Smooth muscle cell of the brain vasculature (primary cell): ENCODE results near the gene RCOR1.
A peak's percentile ranks its signal among the peaks of the same experiment; 100 is the strongest.

Experiments
- DNase-seq: peaks from one replicate; pipeline ENCODE4 v3.0.0-alpha.2; 2012; ENCODE audit warnings: low read depth, low spot score

RCOR1 gene

DNA sequence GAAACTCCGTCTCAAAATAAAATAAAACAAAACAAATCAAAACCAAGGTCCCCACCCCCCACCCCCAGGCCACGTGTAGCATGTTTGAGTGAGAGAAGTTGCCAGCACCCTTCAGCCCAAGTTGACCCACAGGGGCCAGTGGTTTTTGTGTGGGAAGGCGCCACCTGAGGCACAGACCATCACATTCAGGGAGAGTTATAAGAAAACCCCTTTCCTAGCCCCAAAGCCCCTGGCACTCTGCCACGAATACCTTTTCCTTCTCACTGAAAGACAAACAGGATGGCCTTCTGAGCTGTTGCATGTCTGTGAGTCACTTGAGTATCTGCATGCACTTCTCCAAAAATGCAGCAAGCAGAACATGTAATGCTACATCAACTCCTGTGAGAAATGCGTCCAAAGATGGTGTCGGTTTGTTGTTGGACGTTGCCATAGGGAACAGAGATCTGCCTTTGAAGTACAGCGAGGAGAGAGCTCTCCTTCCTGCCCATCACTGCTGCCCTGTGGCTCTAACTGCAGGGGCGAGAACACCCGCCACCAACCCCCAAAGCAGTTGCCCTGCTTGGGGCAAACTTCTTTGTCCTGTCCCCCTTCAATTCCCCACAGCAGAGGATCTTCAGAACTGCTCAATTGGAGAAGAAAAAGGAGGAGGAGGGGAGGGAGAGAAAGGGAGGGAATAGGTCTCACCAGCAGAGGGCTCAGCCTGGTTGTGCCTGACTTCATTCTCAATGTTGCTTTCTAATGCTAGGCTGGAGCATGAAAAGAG is 182.1 kb downstream of the RCOR1 start:
- DNase-seq = peak; percentile 53

DNA sequence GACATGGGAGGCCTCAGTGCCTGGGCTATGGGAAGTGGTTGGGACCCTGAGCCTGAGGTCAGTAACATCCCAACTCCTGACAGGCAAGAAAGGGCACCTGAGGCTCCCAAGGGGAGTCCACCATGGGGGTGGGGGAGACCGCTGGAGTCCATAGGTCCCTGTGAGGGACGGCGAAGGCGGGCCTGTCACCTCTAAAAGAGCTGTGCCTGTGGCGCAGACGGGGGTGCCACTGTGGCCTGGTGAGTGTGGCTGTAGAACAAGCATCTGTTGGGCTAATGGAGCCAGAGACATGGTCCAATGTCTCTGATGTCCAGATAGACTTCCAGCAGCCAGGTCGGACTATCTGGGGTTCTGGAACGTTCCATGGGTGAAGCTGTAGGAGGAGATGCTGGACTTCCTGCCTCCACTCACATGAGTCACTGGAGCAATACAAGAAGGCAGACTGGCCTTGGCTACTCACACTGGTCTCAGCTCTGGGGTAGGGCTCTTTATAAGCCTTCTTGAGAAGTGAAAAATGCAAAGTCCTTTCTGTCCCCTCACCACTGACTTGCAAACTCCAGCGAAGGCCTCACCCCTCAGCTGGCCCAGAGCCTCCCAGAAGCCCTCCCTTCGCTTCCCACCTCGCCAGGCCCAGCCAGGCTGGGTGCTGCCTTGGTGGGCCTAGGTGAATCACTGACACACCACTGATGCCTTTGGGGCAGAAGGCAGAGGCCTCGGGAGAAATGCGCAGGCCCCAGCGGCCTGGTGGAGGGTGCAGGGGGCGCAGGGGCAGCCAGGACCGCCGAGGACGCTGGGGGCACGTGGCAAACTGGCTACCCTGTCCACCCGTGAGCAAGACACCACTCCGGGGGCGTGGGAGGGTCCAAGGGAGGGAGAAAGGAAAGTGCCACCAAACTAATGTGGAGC is 183.7 kb downstream of the RCOR1 start:
- no peak for DNase-seq

DNA sequence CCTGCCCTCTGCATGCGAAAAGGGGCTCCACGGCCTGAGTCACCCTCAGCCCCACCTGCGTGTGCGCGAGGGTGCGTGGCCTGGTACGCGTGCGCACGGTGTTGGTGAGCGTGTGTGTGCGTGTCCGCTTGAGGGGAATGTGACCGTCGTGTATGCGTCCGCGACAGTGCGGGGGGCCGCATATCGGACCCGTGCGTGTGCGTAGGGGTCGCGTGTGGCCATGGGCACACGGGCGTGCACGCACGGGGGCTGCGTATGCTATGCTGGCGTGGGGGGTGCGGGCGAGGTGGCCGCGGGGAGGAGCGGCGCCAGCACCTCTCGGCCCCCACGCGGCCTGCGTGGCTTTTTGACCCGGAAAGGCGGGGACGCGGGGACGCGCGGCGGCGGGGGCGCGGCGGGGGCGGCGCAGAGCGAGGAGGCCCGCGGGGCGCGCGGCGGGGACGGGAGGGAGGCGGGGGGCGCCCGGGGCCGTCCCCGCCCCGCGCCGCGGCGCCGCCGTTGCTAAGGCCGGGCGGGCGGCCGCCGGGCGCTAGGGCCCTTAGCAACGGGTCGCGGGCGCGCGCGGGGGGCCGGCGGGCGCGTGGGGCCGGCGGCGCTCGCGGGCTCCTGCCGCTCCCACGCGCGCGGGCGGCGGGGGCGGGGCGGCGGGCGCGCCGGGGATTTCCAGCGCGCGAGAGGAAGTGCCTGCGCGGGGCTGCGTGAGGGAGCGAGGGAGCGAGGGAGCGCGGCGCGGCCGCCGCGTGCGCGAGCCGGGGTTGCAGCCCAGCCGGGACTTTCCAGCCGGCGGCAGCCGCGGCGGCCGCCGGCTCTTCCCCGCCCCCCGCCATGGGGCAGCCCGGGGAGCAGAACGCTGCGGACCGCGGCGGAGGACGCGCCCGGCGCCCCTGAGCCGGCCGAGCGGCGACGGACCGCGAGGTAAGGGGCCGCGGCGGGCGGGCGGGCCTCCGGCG is 184.6 kb downstream of the RCOR1 start, which contains the start of gene TRAF3:
TSS of gene TRAF3 (plus strand) at position 689 of the 950 bp plus-strand sequence. CDS start 92,753 bp downstream, outside the sequence.
- DNase-seq = no peak

DNA sequence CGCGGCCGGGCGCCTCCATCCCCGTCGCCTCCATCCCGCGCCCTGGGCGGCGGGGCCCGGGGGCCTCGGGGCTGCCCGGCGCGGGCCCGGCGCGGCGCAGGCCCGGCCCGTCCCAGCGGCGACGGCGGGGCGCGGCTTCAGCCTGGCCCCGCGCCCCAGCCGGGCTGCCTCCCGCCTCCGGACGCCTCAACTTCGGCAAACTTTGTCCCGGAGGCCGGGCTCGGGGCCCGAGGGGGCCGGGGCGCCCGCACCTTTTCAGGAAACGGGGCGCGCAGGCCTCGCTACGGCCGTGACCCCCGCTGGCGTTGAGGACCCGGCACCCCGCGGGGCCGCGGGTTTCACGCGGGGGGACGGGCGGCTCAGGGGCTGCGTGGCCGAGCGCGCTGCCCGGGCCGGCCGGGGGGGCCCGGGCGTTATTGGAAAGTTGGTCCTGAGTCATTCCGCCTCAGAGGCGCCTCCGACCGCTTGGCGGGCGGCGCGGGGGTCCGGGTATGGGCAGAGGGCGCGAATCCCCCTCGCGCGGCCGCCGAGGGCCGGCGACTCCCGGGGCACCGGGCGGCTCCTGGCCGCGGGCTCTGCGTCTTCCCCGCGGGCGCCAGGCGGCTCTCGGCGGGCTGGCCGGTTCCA is 185.4 kb downstream of the RCOR1 start:
- DNase-seq = no peak

DNA sequence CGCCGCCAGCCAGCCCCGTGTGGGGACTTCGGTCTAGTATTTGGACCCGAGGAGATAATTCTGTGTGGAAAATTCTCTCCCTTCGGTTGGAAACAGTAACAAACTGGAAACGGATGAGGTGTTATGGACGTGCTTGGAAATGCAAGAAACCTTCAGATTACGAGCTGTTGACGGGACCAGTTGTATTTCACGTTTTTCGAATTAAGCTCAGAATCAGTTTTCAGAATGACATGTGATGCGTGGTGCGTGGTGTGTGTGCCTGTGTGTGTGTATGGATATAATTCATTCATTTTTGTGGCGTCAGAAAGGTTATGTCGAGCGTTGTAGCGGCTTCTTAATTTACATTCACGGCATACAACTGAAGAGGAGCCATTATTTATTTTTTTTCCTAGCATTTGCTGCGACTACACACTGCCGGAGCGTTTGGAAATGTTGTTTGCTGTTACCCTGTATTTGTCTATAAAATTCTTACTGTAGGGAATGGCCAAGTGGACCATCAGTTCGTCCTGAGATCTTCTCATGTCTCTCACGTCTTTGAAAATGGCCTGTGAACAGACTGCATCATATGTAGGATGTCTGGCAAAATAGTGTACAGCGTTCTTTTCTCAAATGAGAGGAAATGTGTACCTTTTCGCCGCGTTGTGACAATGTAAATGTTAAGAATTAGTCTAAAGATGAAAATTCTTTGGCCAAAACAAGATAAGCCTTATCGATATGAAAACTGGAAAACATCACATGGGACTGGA is 186.1 kb downstream of the RCOR1 start:
- DNase-seq = no peak

DNA sequence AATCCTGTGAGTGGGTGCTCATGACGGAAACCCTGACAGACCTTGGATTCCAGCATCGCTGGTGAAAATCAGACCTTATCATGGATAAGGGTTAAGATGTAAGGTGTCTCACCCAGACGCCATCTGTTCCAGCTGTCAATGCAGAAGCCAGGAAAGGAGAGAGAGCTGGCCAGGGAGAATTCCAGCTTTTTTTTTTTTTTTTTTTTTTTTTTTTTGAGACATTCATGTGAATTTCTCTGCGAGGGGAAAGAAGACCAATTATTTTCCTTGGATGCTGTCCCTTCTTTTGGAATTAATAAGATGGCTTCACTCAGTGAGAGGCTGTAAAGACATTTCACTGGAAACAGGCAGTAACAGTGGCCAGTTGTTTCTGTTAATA is 186.6 kb downstream of the RCOR1 start:
- DNase-seq = no peak

DNA sequence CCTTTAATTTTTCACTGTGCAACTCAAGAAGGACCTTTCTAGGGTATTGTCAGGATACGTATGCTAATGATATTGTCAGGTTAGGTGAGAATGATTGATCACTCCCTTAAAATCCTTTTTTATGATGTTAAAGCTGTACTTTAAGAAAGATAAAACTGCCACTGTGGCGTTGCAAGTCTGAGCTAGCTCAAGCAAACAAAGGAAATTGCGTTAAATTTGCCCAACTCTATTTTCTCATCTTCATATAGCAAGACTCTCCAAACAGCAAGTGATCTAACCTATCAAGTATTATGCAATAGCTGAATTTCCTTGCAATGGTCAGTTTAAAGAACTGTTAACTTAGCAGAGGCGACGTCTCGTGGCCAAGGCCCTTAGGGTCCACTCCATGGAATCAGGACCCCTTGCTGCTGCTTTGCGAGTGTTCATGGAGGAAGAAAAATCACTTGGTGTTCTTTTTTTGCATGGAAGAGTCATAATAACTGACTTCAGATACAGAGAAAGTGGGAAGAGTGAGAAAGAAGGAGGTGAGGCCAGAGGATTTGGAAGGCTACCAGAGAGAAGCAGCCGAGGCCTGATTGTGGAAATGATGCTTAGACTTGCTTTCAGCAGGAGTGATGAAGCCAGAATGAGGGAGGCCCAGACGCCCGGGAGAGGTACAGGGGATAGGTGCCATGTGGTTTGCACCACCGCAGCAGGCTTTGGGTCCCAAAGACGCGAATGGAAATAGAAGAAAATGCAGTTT is 187.3 kb downstream of the RCOR1 start:
- DNase-seq = no peak
